NK-92 treated with Interleukin-12 subunit alpha and Interleukin-12 subunit beta, amount 100 ng/mL, for 24 hours (cell line): Measurements from ENCODE around the gene ATRNL1.
"Not testable (repeated sequence)": the region's sequence is repeated elsewhere in the genome, so short reads cannot be mapped to it uniquely, and the experiment has no call there.

Source experiments
- DNase-seq: peaks from one replicate; lab custom pipeline; 2025; lab: John Stamatoyannopoulos, UW

The ATRNL1 gene

DNA sequence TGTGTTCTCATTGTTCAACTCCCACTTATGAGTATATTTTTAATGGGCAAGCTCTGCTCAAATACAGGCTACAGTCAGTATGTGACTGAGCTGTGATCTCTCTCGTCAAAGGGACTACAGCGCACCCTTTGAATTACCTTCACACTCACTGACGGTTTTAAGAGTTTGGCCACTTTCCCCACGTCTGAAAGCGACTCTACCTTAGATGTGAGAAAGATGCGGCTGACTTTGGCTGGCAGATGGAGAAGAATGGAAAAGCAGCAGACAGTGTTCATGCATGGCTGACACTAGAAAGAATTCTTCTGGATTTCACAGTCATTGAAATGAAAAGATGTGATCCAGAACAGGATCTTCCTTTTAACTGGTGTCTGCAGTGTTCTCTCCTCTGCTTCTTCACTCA, 2.0 kb upstream of the ATRNL1 start:
- DNase-seq = no peak

DNA sequence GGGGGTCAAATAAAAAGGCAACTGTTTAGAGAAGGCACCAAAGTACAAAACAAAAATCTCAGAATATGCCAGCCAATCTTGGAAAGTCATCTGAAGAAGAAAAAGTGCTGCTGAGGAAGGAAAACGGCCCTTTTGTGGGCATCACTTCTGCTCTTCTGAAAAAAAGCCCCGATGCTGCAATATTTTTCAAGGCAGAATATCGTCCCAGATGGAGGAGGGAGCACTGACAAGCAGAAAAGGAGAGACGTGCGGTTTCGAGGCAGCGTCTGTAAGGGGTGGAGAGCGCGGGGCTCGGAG, 959 bp upstream of the ATRNL1 start:
- no peak for DNase-seq

DNA sequence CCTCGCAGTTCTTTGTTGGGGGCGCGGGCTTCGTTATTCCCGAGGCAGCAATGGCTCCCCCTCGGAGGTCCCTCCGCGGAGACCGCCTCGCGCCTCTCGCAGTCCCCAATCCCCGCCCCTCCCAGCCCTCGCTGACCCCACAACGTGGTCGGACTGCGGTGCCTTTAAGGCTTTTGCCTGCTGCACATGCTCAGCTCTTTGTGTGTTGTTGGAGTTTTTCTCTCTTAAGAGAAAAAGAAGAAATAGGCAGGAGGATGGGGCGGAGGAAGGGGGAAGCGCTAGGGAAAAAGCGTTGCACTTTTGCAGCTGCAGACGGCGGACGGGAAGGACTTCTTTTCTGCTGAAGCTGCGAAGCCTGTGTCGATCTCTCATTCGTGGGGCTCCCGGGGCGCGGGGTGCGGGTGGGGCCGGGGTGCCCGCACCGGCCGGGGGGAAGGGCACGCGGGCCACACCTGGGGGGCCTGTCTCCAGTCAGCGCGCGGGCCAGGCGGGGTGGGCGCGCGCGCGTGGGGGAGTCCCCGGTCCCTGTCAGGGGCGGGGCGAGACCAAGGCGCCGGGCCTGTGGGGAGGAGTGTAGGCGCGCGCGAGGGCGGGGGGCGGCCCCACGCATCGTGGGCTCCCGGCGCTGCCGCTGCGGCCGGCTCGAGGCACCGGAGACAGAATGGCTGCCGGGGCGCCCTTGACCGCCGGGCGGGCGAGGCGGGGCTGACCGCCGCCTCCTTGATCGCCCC, 445 bp upstream of the ATRNL1 start:
- DNase-seq = no peak

DNA sequence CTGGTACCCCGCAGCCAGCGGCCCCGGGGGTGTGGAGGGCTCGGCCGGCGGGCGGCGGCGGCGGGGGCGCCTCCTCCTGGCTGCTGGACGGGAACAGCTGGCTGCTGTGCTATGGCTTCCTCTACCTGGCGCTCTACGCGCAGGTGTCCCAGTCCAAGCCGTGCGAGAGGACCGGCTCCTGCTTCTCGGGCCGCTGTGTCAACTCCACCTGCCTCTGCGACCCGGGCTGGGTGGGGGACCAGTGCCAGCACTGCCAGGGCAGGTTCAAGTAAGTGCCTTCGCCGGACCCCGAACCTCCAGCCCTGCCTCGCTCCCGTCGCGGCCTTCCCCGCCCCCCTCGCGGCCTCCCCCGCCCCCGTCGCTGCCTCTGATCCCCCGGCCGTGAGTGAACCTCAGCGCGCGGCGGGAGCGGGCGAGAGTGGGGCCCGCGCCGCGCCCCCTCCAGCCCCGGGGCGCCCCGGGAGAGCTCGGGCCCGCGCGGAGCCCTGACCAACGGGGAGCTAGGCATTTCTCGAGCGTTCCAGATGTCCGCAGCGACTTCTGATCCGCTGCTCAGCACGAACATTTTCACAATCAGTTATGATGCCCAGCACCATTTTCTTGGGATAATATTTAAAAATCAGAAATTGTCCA, 727 bp downstream of the ATRNL1 start:
- DNase-seq = no peak

DNA sequence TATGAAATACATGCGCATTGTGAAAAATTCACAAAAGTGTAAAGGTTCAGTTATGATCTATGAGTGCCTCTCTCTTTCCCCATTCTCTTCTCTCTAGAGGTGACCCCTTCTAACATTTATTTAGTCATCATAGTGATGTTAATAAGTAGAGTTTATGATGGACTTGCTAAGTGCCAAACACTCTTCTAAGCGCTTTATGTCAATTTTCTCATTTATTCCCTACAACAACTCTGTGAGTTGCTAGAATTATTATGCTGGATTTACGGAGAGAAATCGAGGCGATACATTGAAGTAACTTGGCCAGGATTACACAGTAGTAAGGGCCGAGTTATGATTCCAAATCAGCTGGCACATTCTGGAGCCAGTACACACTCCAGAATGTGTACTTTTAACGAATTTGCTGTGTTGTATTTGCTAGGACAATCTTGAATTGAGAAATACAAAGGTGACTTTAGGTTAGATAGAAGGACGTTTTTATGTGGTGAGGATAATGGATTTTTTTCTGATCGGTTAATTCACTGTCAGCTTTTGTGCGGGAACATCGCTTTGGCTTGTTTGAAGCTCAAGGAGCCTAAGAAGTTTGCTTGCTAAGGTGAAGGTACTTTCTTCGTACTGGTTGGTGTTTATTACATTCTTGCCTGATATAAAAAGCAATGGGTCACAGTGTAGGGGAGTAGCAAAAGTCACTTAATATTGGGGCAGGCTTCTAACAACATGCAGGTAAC, 1.4 kb downstream of the ATRNL1 start:
- no peak for DNase-seq

DNA sequence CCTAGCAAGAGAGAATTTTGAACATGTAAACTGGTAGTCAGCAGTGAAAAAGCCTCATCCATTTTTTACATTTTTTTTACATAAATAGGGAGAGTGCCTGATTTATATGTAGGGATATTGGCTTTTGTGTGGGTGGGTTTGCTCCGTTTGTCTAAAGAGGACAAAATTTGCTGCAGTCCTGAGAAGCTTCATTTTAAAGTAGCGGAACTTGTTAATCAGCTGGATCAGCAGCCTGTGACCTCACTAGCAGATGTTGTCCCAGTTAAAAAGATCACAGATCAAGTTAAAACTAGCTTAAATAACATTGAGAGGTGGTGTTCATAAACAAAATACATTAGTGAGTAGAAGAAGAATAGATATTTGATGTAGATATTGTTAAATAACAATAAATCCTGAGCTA, 2.6 kb downstream of the ATRNL1 start:
- DNase-seq = no peak

DNA sequence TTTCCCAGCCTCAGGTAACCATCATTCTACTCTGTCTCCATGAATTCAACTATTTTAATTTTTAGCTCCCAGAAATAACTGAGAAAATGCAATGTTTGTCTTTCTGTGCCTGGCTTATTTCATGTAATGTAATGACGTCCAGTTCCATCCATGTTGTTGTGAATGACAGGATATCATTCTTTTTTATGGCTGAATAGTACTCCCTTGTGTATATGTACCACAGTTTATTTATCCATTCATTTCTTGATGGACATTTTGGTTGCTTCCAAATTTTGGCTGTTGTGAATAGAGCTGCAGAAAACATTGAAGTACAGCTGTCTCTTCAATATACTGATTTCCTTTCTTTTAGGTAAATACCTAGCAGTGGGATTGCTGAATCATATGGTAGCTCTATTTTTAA, 10.5 kb downstream of the ATRNL1 start:
- no peak for DNase-seq

DNA sequence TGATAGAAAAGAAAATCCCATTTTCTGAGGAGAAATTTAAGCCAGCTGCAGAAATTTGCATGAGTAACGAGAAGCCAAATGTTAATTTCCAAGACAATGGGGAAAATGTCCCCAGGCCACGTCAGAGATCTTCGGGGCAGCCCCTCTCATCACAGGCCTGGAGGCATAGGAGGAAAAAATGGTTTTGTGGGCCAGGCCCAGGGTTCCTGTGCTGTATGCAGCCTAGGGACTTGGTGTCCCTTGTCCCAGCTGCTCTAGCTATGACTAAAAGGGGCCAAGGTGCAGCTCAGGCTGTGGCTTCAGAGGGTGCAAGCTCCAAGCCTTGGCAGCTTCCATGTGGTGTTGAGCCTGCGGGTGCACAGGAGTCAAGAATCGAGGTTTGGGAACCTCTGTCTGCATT, 12.2 kb downstream of the ATRNL1 start:
- not testable (repeated sequence) for DNase-seq

DNA sequence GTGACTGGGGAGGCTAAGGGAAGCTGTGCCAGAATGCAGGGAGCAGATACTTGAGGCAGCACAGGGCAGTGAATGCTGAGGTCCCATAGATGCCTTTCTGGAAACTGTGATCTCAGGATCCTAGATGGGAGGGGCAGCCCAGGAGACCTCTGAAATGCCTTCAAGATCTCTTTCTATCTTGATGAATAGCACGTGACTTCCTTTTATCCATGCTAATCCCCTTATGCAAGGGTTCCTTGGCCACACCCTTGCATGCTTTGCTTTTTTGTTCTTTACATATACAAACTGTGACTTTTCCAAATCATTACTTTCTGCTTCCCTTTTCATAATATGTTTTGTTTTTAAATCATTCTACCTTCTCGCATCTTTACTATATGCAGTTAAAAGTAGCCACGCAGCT, 14.7 kb downstream of the ATRNL1 start:
- DNase-seq = no peak

DNA sequence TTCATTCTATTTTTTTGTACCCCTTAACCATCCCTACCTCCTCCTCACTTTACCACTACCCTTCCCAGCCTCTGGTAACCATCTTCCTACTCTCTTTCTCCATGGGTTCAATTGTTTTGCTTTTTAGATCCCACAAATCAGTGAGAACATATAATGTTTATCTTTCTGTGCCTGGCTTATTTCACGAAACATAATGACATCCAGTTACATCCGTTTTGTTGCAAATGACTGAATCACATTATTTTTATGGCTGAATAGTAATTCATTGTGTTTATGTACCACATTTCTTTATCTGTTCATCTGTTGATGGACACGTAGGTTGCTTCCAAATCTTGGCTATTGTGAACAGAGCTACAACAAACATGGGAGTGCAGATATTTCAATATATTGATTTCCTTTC, 24.1 kb downstream of the ATRNL1 start:
- DNase-seq = no peak

DNA sequence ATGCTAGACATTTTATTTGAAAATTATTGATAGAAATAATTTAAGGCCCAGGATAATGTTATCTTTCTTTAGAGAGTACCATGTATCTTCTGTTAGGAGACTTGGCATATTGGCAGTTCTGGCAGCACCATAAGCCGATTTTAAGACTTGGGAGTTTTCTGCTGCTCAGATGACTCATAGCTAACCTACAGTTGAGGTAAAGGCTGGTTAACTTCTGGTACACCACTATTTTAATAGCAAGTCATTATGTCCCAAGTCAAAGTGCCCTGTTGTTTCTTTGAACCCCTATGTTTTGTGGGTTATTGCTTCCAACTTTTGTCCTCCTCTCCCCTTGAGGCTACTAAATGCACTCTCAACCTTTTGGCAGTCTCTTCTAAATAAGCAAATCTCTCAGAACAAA, 25.2 kb downstream of the ATRNL1 start:
- no peak for DNase-seq

DNA sequence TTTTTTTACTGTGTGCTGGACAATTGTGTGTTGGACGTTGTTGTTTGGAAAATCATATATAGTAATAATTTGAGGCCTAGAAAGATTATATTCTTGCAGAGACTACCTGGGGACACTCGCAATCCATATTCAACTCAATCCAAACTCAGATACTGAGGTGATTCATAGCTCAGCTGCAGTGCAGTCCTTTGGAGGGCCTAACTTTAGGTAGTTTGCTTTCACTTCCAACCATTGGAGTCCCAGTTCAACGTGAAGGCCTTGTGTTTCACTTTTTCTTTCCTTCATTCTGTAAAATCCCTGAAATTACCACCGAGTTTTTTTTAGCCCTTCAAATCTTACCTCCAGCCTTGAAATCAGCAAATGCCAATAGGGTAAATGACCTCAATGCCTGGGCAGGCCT, 32.3 kb downstream of the ATRNL1 start:
- DNase-seq = no peak

DNA sequence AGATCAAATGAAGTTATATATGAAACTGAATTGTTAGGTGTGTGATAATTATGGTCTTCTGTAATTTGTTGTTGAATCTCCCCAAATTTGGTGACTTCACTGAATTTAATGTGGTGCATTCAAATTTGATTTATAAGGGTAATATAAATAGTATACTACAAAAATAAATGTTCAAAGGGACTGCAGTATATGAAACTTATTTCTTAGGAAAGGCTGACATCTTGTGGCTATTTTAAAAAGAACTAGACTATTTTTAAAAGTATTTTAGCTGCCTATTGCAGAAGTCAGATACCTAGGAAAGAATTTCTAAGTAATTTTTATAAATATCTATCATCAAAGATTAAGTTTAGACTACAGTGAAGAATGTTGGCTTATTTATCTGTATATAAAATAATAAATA, 36.6 kb downstream of the ATRNL1 start:
- no peak for DNase-seq

DNA sequence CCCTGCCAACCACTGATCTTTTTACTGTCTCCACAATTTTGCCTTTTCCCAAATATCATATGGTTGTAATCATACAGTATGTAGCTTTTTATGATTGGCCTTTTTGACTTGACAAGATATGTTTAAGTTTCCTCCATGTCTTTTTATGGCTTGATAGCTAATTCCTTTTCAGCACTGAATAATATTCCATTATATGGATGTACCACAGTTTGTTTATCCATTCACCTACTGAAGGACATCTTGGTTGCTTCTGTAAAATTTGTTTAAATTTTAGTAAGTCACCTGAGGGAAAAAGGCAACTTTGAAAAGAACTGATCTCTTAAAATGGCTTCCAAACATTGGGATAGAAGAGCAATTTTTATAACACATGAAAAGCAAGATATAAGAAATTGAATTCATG, 43.5 kb downstream of the ATRNL1 start:
- DNase-seq = no peak

DNA sequence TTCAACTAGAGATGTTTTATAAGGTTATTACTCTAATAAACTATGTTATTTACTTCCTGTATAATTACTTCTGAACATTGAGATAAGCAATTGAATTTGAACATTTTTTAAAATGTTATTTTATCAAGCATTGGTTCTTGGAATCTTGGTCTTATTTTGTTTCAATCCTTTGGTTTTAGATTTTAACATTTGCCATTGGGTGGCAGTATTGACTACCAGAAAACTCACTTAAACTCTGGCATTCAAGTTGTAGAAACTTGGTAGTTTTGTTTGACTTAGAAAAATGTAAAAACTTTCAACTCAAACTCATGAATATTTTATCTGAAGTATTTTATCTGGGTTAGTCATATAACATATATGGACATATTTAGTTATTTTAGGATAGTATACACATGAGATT, 48.1 kb downstream of the ATRNL1 start:
- DNase-seq = no peak

DNA sequence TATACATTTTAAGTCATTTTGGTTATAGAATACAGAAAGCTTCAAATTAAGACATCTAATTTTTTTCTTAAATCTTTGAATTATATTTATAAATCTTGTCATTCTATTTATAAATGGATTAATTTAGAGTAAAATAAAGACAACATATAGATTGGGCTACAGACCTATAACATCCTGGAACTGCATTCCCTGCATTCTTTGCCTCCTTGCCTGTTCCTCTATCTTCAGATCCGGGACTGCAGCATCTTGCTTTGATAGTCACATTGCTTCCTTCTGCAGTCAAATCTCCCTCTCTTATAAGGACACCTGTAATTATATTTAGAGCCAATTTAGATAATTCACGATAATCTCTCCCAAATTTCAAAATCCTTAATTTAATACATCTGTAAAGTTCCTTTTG, 64.2 kb downstream of the ATRNL1 start:
- DNase-seq = no peak

DNA sequence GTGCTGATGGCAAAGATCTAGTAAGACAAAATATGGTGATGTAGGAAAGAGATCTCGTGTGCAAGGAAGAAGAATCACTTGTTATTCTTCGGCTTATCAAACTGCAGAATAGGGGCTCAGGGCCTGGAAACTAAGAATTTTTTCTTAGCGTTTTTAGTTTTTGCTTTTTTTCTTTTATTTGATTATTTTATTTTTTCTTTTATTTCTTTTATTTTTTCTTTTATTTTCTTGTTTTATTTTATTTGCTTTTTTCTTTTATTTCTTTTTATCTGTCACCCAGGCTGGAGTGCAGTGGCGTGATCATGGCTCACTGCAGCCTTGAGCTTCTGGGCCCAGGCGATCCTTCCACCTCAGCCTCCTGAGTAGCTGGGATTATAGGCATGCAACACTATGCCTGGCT, 70.0 kb downstream of the ATRNL1 start:
- no peak for DNase-seq

DNA sequence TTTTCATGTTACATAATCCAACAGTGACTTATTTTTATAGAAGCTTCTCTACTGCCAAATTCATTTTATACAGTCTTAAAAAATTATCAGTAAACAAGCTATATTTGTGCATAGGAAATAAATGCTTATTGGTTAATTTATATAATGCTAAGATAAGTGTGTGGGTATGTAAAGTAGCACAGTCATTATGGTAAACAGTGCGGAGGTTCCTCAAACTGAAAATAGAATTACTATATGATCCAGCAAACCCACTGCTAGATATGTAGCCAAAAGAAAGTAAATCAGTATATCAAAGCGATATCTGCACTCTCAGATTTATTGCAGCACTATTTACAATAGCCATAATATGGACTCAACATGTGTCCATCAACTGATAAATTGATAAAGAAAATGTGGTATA, 71.1 kb downstream of the ATRNL1 start:
- DNase-seq = no peak

DNA sequence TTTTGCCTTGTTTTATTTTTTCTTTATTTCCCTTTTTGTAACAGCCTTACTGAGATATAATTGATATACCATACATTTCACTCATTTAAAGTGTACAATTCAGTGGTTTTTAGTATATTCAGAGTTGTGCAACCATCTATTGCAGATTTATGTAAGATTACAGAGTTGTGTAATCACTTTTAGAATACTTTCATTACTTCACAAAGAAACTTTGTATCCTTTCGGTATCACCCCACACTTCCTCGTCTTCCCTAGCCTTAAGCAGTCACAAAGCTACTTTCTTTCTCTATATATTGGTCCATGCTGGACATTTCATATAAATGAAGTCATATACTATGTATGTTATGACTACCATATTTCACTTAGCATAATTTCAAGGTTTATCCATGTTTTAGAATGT, 74.6 kb downstream of the ATRNL1 start:
- DNase-seq = no peak

DNA sequence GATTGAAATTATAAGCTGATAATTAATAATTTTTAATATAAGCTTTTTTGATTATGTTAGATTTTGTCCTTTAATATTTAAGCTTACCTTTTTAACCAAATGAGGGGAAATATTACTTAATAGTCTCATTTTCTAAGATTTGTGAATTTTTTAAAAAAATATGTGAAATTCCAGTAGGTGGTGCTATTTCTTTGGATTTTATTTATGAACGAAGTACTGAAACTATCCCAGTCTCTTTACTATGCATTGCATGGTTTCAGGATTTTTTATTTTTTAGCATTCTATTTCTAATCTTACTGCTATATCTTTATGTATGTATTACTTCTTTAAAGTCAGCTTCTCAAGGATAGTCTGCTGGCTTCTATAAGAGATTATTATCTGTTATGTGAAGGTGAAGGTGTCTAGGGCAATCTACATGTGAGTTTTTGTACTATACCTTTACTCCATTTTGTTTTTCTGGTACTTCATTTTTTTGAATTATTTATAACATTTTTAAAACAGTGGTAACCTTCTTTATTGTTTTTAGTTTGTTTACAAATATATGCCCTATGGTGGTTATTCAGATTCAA, 78.3 kb downstream of the ATRNL1 start:
- no peak for DNase-seq

DNA sequence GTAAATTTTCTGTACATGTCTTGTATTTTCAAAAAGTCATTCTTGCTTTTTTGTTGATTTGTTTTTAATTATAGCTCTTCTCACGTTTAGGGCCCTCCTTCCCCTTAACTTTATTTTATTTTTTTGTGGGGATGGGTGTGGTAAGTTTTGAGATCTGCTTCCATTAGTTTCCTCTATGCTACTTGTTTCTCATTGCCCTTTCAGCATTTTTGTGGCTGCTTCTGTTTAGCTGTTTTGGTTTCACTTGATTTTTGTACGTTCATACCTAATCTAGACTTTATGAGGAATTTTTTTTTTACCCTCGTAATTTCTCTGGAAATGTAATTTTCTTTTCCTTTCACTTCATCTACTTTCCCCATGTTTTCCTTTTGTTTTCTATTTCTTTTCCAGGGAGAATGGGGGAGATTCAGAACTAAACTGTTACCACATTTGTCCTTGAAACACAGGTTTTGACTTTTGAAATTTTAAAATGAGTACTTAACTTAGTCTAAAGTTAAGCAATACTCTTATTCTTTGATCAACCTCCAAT, 80.8 kb downstream of the ATRNL1 start:
- no peak for DNase-seq

DNA sequence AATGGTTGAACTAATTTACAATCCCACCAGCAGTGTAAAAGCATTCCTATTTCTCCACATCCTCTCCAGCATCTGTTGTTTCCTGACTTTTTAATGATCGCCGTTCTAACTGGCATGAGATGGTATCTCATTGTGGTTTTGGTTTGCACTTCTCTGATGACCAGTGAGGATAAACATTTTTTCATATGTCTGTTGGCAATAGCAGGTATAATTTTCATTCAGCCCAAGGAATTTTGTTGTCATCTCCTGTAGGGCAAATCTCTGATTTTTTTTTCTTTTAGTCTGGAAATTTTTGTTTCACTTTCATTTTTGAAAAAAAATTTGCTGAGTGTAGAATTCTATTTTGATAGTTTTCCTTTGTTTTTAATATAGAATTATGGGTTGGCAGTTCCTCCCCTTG, 114.1 kb downstream of the ATRNL1 start:
- not testable (repeated sequence) for DNase-seq

DNA sequence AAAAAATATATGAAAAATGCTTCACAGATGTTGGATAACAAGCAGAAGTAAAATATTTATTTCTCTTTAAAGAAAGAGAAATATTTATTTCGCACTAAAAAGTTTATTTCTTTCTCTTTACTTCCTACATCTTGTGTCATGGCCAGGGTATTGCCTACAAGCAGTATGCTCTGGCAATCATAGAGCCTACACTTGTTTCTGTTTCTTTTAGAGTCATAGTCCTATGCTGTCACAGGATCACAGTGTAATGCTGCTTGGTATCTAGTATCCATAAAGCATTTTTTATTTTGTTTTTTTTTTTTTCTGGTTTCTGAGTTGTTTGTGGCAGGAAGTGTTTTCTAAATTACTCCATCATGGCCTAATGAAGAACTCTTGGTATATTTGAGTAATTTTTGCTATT, 116.0 kb downstream of the ATRNL1 start:
- no peak for DNase-seq
